Measurements from ENCODE around the gene FRMPD4.
"Not testable (repeated sequence)": the region's sequence is repeated elsewhere in the genome, so short reads cannot be mapped to it uniquely, and the experiment has no call there.

The FRMPD4 gene

GRCh38 chrX:12446342-12447075, 308.2 kb downstream of the FRMPD4 start:
- DNase-seq = no peak

- no peak for DNase-seq
Measured at GRCh38 chrX:12447448-12448064, 309.3 kb downstream of the FRMPD4 start.

GRCh38 chrX:12452268-12452667, 314.0 kb downstream of the FRMPD4 start:
- DNase-seq = no peak

GRCh38 chrX:12460929-12461328, 322.7 kb downstream of the FRMPD4 start:
- DNase-seq = no peak

GRCh38 chrX:12463052-12463451, 324.8 kb downstream of the FRMPD4 start:
- DNase-seq = no peak

- no peak for DNase-seq
Measured at GRCh38 chrX:12463873-12464272, 325.6 kb downstream of the FRMPD4 start.

- no peak for DNase-seq
Measured at GRCh38 chrX:12467321-12467720, 329.0 kb downstream of the FRMPD4 start.

GRCh38 chrX:12469296-12469695, 331.0 kb downstream of the FRMPD4 start:
- DNase-seq = no peak

GRCh38 chrX:12471061-12471460, 332.8 kb downstream of the FRMPD4 start:
- DNase-seq = no peak

- DNase-seq = no peak
Measured at GRCh38 chrX:12480956-12481355, 342.7 kb downstream of the FRMPD4 start.

GRCh38 chrX:12488220-12488619, 349.9 kb downstream of the FRMPD4 start:
- no peak for DNase-seq

- no peak for DNase-seq
Measured at GRCh38 chrX:12488771-12489170, 350.5 kb downstream of the FRMPD4 start.

GRCh38 chrX:12489341-12489740, 351.1 kb downstream of the FRMPD4 start:
- DNase-seq = no peak

- no peak for DNase-seq
Measured at GRCh38 chrX:12494400-12495138, 356.3 kb downstream of the FRMPD4 start.

GRCh38 chrX:12496343-12496742, 358.1 kb downstream of the FRMPD4 start:
- no peak for DNase-seq

GRCh38 chrX:12497832-12498591, 359.7 kb downstream of the FRMPD4 start:
- no peak for DNase-seq

- DNase-seq = no peak
Measured at GRCh38 chrX:12505127-12505526, 366.9 kb downstream of the FRMPD4 start.

GRCh38 chrX:12515384-12515783, 377.1 kb downstream of the FRMPD4 start:
- DNase-seq = not testable (repeated sequence)

- DNase-seq = no peak
Measured at GRCh38 chrX:12526306-12526705, 388.0 kb downstream of the FRMPD4 start.

GRCh38 chrX:12538096-12538495, 399.8 kb downstream of the FRMPD4 start:
- not testable (repeated sequence) for DNase-seq

GRCh38 chrX:12542251-12542650, 404.0 kb downstream of the FRMPD4 start:
- DNase-seq = not testable (repeated sequence)

- no peak for DNase-seq
Measured at GRCh38 chrX:12548341-12548740, 410.1 kb downstream of the FRMPD4 start.

- DNase-seq = no peak
Measured at GRCh38 chrX:12548746-12549145, 410.5 kb downstream of the FRMPD4 start.

All from NCI-H526 treated with DMSO at 0.1 percent for 48 hours (cell line).